Measurements from ENCODE around the gene TMEM187. TPM values are rescaled to one million over a fixed set of nuclear protein-coding genes. Genes with fewer than 3 reads are reported as not detected.

TMEM187 gene
- total and polyA plus RNA-seq, 10 of the 15 experiments (the other 5 are each of a cell fraction or from before 2014, with no cell fraction given), result 0.45 to 8.5 (median 4.1) TPM

- no peak for TF ChIP-seq IRF5 (IDR thresholded peaks at IDR 0.05; ENCODE audit: borderline replicate concordance)
- no peak for TF ChIP-seq ZBED1 (IDR thresholded peaks at IDR 0.05; ENCODE audit: borderline replicate concordance)
- TF ChIP-seq STAT1 (conservative IDR thresholded peaks at IDR 0.05), result no peak
- TF ChIP-seq SMC3 (IDR thresholded peaks at IDR 0.05; ENCODE audit: borderline replicate concordance, low read length), result no peak
- TF ChIP-seq, protein P1, sequence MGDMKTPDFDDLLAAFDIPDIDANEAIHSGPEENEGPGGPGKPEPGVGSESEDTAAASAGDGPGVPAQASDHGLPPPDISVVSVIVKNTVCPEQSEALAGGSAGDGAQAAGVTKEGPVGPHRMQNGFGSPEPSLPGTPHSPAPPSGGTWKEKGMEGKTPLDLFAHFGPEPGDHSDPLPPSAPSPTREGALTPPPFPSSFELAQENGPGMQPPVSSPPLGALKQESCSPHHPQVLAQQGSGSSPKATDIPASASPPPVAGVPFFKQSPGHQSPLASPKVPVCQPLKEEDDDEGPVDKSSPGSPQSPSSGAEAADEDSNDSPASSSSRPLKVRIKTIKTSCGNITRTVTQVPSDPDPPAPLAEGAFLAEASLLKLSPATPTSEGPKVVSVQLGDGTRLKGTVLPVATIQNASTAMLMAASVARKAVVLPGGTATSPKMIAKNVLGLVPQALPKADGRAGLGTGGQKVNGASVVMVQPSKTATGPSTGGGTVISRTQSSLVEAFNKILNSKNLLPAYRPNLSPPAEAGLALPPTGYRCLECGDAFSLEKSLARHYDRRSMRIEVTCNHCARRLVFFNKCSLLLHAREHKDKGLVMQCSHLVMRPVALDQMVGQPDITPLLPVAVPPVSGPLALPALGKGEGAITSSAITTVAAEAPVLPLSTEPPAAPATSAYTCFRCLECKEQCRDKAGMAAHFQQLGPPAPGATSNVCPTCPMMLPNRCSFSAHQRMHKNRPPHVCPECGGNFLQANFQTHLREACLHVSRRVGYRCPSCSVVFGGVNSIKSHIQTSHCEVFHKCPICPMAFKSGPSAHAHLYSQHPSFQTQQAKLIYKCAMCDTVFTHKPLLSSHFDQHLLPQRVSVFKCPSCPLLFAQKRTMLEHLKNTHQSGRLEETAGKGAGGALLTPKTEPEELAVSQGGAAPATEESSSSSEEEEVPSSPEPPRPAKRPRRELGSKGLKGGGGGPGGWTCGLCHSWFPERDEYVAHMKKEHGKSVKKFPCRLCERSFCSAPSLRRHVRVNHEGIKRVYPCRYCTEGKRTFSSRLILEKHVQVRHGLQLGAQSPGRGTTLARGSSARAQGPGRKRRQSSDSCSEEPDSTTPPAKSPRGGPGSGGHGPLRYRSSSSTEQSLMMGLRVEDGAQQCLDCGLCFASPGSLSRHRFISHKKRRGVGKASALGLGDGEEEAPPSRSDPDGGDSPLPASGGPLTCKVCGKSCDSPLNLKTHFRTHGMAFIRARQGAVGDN (IDR thresholded peaks at IDR 0.05), result 0 out of 2 replicates have a peak, but pooled peaks have one; percentile 19
- TF ChIP-seq MEF2B (IDR thresholded peaks at IDR 0.05; ENCODE audit: partially characterized antibody, poor library complexity, severe bottlenecking), result peak; percentile 52
- TF ChIP-seq ZNF622 (IDR thresholded peaks at IDR 0.05), result no peak
- no peak for TF ChIP-seq SIX5 (IDR thresholded peaks at IDR 0.05; ENCODE audit: low read depth, low read length, severe bottlenecking)
- TF ChIP-seq CREM (IDR thresholded peaks at IDR 0.05; ENCODE audit: low read depth), result no peak
- TF ChIP-seq RAD21 (IDR thresholded peaks at IDR 0.05; ENCODE audit: insufficient read depth, low read depth, low read length), result no peak
- TF ChIP-seq SPI1 (IDR thresholded peaks at IDR 0.05; ENCODE audit: borderline replicate concordance, insufficient read depth, low read depth, low read length), result no peak
These were observed 3.8 kb upstream of the TMEM187 start (continued) for GRCh38 chrX:153968754-153969124.

Data from GM12878 (cell line).